HEK293 (cell line): ENCODE results near the gene LRRC8E.

Source experiments
- BCL11A ChIP-seq: fragments of 450-650 bp; formaldehyde crosslinking; IDR thresholded peaks from 2 replicates; pipeline ENCODE4 v1.5.1; 2016; ENCODE audit warnings: low read depth, missing biosample characterization, missing genetic modification characterization
- GLIS2 ChIP-seq: fragments of 450-650 bp; formaldehyde crosslinking; IDR thresholded peaks from 2 replicates; pipeline ENCODE4 v1.5.1; 2016; ENCODE audit warnings: missing biosample characterization, missing genetic modification characterization
- OSR2 ChIP-seq: fragments of 450-650 bp; formaldehyde crosslinking; IDR thresholded peaks from 2 replicates; pipeline ENCODE4 v1.5.1; 2016; ENCODE audit warnings: missing biosample characterization, missing genetic modification characterization
- SETDB1 ChIP-seq: IDR thresholded peaks from one replicate; pipeline ENCODE4 v1.6.1; 2017; ENCODE audit warnings: mild to moderate bottlenecking, low read length, moderate library complexity, mixed read lengths; ENCODE audit not compliant: insufficient read length
- SP2 ChIP-seq: fragments of 450-650 bp; formaldehyde crosslinking; IDR thresholded peaks from 2 replicates; pipeline ENCODE4 v1.5.1; 2016; ENCODE audit warnings: missing biosample characterization, missing genetic modification characterization
- YY2 ChIP-seq: fragments of 450-650 bp; formaldehyde crosslinking; IDR thresholded peaks from 2 replicates; pipeline ENCODE4 v1.5.1; 2016; ENCODE audit warnings: missing biosample characterization, missing genetic modification characterization
- ZBTB1 ChIP-seq: fragments of 450-650 bp; formaldehyde crosslinking; IDR thresholded peaks from 2 replicates; pipeline ENCODE4 v1.5.1; 2016; ENCODE audit warnings: missing biosample characterization, missing genetic modification characterization
- ZBTB11 ChIP-seq: fragments of 450-650 bp; formaldehyde crosslinking; conservative IDR thresholded peaks from 2 replicates; pipeline ENCODE4 v1.5.1; 2016; ENCODE audit warnings: low read depth, missing biosample characterization, missing genetic modification characterization
- ZFHX2 ChIP-seq: fragments of 450-650 bp; formaldehyde crosslinking; conservative IDR thresholded peaks from 2 replicates; pipeline ENCODE4 v1.5.1; 2016; ENCODE audit warnings: missing biosample characterization, missing genetic modification characterization
- ZNF10 ChIP-seq: fragments of 450-650 bp; formaldehyde crosslinking; IDR thresholded peaks from 2 replicates; pipeline ENCODE4 v1.5.1; 2017; ENCODE audit warnings: missing biosample characterization, missing genetic modification characterization
- ZNF16 ChIP-seq: fragments of 450-650 bp; formaldehyde crosslinking; IDR thresholded peaks from 2 replicates; pipeline ENCODE4 v1.5.1; 2016; ENCODE audit warnings: low read depth, missing biosample characterization, missing genetic modification characterization
- ZNF223 ChIP-seq: fragments of 450-650 bp; formaldehyde crosslinking; IDR thresholded peaks from 2 replicates; pipeline ENCODE4 v1.5.1; 2016; ENCODE audit warnings: missing biosample characterization, missing genetic modification characterization
- ZNF335 ChIP-seq: fragments of 450-650 bp; formaldehyde crosslinking; conservative IDR thresholded peaks from 2 replicates; pipeline ENCODE4 v1.5.1; 2016; ENCODE audit warnings: missing biosample characterization, missing genetic modification characterization
- ZNF350 ChIP-seq: fragments of 450-650 bp; formaldehyde crosslinking; IDR thresholded peaks from 2 replicates; pipeline ENCODE4 v1.5.0; 2017; ENCODE audit warnings: missing biosample characterization, mild to moderate bottlenecking, missing genetic modification characterization
- ZNF404 ChIP-seq: fragments of 450-650 bp; formaldehyde crosslinking; IDR thresholded peaks from 2 replicates; pipeline ENCODE4 v1.5.1; 2017; ENCODE audit warnings: missing biosample characterization, missing genetic modification characterization
- ZNF416 ChIP-seq: fragments of 450-650 bp; formaldehyde crosslinking; IDR thresholded peaks from 2 replicates; pipeline ENCODE4 v1.5.1; 2016; ENCODE audit warnings: missing biosample characterization, missing genetic modification characterization
- ZNF426 ChIP-seq: fragments of 450-650 bp; formaldehyde crosslinking; IDR thresholded peaks from 2 replicates; pipeline ENCODE4 v1.5.1; 2017; ENCODE audit warnings: missing biosample characterization, missing genetic modification characterization, mild to moderate bottlenecking, inconsistent platforms, moderate library complexity
- ZNF530 ChIP-seq: fragments of 450-650 bp; formaldehyde crosslinking; IDR thresholded peaks from 2 replicates; pipeline ENCODE4 v1.5.1; 2016; ENCODE audit warnings: low read depth, missing biosample characterization, missing genetic modification characterization
- ZNF549 ChIP-seq: fragments of 450-650 bp; IDR thresholded peaks from 2 replicates; pipeline ENCODE4 v1.5.1; 2018; ENCODE audit warnings: missing biosample characterization, missing genetic modification characterization, mild to moderate bottlenecking, inconsistent platforms, moderate library complexity
- ZNF560 ChIP-seq: fragments of 450-650 bp; formaldehyde crosslinking; IDR thresholded peaks from 2 replicates; pipeline ENCODE4 v1.5.1; 2017; ENCODE audit warnings: missing biosample characterization, missing genetic modification characterization, borderline replicate concordance
- ZNF596 ChIP-seq: fragments of 450-650 bp; IDR thresholded peaks from 2 replicates; pipeline ENCODE4 v1.5.0; 2018; ENCODE audit warnings: missing biosample characterization, mild to moderate bottlenecking, missing genetic modification characterization, moderate library complexity
- ZNF600 ChIP-seq: fragments of 450-650 bp; formaldehyde crosslinking; IDR thresholded peaks from 2 replicates; pipeline ENCODE4 v1.5.1; 2016; ENCODE audit warnings: missing biosample characterization, missing genetic modification characterization
- ZNF639 ChIP-seq: fragments of 450-650 bp; formaldehyde crosslinking; IDR thresholded peaks from 2 replicates; pipeline ENCODE4 v1.5.1; 2016; ENCODE audit warnings: missing biosample characterization, missing genetic modification characterization
- ZNF692 ChIP-seq: fragments of 450-650 bp; formaldehyde crosslinking; IDR thresholded peaks from 2 replicates; pipeline ENCODE4 v1.5.1; 2016; ENCODE audit warnings: missing biosample characterization, missing genetic modification characterization
- ZSCAN30 ChIP-seq: fragments of 450-650 bp; IDR thresholded peaks from 2 replicates; pipeline ENCODE4 v1.5.1; 2018; ENCODE audit warnings: missing biosample characterization, mild to moderate bottlenecking, missing genetic modification characterization, moderate library complexity
- TF ChIP-seq, protein P1 (sequence below): fragments of 450-650 bp; formaldehyde crosslinking; IDR thresholded peaks from 2 replicates; pipeline ENCODE4 v1.5.1; 2016; ENCODE audit warnings: missing biosample characterization, missing genetic modification characterization, low read depth
- TF ChIP-seq, protein P2 (sequence below): fragments of 450-650 bp; formaldehyde crosslinking; IDR thresholded peaks from 2 replicates; pipeline ENCODE4 v1.5.1; 2016; ENCODE audit warnings: missing biosample characterization, missing genetic modification characterization

The LRRC8E gene

DNA sequence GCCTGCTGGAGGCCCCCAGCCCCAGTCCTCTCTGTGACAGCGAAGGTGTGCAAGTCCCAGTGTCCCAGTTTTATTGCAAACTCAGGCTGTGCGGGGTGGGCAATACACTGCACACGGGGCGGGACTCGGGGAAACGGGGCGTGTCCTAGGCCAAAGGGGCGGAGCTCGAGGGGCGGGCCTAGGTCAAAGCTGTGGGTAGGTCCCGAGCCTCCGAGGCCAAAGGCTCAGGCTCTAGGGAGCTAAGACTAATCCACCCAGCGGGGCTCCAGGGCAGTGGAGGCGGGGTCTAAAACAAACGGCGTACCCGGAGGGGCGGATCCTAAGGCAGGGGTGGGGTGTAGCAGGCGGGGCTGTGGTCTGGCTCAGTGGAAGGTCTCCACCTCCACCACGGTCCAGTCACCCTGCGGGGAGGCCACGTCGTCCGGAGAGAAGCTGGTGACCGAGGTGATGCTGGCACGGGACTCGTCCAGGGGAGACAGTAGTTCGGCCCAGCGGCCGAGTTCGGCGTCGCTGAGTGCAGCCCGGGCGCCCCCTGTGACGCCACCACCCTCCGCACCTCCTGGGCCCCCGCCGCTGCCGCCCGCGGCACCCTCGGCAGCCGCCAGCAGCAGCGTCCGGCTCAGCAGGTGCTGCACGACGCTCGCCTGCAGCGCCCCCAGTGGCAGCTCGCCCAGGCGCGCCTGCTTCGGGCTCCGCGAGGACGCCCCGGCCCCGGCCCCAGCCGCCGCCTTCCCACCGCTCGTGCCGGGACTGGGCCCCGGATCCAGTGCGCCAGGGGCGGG lies 19.4 kb upstream of the LRRC8E start (continued):
- TF ChIP-seq ZNF335: no peak; the same call in none of the 2 replicates
- TF ChIP-seq ZSCAN30: no peak; the same call in 1 of the 2 replicates
- TF ChIP-seq ZFHX2: peak; percentile 23
- peak; percentile 84; the same call in 1 of the 2 replicates for TF ChIP-seq BCL11A (tag by site-specific recombination)
- peak; percentile 90 for TF ChIP-seq OSR2
- TF ChIP-seq ZNF223 (tag by site-specific recombination): no peak
- no peak for TF ChIP-seq ZNF596 (tag by site-specific recombination)
- no peak for TF ChIP-seq ZNF16
- no peak for TF ChIP-seq ZNF426
- TF ChIP-seq GLIS2 (tag by site-specific recombination): peak; percentile 67; the same call in 1 of the 2 replicates
- TF ChIP-seq SETDB1: no peak
- no peak for TF ChIP-seq ZNF350 (tag by site-specific recombination)
- TF ChIP-seq, protein P1, sequence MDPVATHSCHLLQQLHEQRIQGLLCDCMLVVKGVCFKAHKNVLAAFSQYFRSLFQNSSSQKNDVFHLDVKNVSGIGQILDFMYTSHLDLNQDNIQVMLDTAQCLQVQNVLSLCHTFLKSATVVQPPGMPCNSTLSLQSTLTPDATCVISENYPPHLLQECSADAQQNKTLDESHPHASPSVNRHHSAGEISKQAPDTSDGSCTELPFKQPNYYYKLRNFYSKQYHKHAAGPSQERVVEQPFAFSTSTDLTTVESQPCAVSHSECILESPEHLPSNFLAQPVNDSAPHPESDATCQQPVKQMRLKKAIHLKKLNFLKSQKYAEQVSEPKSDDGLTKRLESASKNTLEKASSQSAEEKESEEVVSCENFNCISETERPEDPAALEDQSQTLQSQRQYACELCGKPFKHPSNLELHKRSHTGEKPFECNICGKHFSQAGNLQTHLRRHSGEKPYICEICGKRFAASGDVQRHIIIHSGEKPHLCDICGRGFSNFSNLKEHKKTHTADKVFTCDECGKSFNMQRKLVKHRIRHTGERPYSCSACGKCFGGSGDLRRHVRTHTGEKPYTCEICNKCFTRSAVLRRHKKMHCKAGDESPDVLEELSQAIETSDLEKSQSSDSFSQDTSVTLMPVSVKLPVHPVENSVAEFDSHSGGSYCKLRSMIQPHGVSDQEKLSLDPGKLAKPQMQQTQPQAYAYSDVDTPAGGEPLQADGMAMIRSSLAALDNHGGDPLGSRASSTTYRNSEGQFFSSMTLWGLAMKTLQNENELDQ: no peak
- TF ChIP-seq ZNF10: peak; percentile 94; the same call in 1 of the 2 replicates
- TF ChIP-seq ZBTB1: no peak
- no peak for TF ChIP-seq YY2 (tag by site-specific recombination)
- TF ChIP-seq ZNF600: peak; percentile 73
- no peak for TF ChIP-seq ZNF530 (tag by site-specific recombination)
- TF ChIP-seq ZBTB11 (tag by site-specific recombination): no peak
- no peak for TF ChIP-seq ZNF560
- TF ChIP-seq ZNF404 (tag by site-specific recombination): no peak
- peak; percentile 83 for TF ChIP-seq SP2 (tag by site-specific recombination)
- TF ChIP-seq, protein P2, sequence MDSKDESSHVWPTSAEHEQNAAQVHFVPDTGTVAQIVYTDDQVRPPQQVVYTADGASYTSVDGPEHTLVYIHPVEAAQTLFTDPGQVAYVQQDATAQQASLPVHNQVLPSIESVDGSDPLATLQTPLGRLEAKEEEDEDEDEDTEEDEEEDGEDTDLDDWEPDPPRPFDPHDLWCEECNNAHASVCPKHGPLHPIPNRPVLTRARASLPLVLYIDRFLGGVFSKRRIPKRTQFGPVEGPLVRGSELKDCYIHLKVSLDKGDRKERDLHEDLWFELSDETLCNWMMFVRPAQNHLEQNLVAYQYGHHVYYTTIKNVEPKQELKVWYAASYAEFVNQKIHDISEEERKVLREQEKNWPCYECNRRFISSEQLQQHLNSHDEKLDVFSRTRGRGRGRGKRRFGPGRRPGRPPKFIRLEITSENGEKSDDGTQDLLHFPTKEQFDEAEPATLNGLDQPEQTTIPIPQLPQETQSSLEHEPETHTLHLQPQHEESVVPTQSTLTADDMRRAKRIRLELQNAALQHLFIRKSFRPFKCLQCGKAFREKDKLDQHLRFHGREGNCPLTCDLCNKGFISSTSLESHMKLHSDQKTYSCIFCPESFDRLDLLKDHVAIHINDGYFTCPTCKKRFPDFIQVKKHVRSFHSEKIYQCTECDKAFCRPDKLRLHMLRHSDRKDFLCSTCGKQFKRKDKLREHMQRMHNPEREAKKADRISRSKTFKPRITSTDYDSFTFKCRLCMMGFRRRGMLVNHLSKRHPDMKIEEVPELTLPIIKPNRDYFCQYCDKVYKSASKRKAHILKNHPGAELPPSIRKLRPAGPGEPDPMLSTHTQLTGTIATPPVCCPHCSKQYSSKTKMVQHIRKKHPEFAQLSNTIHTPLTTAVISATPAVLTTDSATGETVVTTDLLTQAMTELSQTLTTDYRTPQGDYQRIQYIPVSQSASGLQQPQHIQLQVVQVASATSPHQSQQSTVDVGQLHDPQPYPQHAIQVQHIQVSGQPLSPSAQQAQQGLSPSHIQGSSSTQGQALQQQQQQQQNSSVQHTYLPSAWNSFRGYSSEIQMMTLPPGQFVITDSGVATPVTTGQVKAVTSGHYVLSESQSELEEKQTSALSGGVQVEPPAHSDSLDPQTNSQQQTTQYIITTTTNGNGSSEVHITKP (tag by site-specific recombination): peak; percentile 86
- TF ChIP-seq ZNF549 (tag by site-specific recombination): no peak
- TF ChIP-seq ZNF692 (tag by site-specific recombination): no peak; the same call in 1 of the 2 replicates
- no peak for TF ChIP-seq ZNF416 (tag by site-specific recombination)
- TF ChIP-seq ZNF639 (tag by site-specific recombination): no peak
